G401.6 (cell line): ENCODE results near the gene SPTLC3.

Experiments used
- FAIRE-seq: peaks from 2 replicates; lab custom pipeline; 2012; peaks lifted over from hg19 to GRCh38; lab: Jason Lieb, UNC

The SPTLC3 gene

GRCh38 chr20:12984863-12985262, 23.9 kb upstream of the SPTLC3 start:
- FAIRE-seq = no peak

DNA sequence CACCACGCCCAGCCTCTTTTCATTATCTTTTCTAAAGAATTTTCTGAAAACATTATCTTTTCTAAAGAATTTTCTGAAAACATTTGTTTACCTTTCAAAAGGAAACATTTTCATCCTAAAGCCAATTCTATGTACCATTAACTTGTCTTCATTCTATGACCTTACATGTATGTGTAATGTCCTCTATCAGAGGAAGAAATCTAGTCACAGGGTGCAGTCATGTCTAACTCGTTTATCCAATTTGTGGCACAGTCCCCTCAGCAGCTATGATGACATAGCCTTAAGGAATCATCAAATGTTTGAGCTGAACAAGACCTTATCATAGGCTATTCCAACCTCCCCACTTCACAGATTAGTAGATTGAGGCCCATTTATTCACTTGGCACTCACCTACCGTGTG, 21.5 kb upstream of the SPTLC3 start:
- FAIRE-seq = no peak

DNA sequence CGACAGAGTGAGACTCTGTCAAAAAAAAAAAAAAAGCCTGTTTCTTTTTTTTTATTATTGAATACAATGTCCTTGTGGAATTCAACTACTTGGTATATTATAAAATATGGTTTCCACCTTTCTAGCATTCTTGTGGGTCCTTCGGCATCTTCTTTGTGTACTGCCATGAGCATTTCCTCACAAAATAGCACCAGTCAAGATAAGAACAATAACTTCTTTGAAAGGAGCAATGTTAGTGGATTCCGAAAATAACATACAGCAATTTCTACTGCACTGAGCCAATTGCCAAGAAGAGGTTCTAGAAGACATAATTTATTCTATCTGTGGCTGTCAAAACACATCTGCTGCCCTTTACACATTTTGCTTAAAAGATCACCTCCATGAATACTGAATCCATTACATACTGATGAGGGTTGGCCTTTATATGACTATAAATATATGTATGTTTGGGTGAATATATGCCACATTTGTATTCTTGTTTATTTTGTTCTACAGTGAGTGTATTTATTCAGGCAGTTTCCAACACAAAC, 19.1 kb upstream of the SPTLC3 start:
- FAIRE-seq = no peak

GRCh38 chr20:12997128-12997655, 11.6 kb upstream of the SPTLC3 start:
- no peak for FAIRE-seq

DNA sequence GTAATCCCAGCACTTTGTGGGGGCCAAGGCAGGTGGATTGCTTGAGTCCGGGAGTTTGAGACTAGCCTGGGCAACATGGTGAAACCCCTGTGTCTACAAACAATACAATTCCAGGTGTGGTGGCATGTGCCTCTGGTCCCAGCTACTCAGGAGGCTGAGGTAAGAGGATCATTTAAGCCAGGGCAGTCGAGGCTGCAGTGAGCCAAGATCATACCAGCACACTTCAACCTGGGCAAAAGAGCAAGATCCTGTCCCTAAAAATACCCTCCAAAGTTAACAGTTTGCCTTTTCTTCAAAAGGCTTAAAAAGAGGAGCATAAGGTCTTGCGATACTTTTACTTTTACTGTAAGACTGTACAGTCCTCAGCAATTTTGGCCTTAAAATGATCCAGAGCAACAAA, 10.7 kb upstream of the SPTLC3 start:
- no peak for FAIRE-seq

DNA sequence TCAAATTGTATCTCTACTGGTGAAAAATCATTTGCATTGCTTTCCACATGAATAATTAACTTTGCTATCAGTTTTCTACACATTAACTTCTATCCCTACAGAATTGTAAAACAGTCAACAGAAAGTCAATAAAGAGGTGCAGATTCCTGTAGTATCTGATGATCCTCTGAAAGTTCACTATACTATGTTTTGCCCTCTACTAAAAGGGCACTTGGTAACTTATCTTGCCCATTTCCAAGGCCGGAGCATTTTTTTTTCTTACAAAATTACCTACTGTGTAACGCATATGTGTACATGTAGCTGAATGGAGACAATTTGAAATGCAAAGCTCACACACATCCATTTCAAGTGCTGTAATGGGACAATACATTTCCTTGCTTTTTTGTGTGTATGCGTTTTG, 9.6 kb upstream of the SPTLC3 start:
- FAIRE-seq = no peak

DNA sequence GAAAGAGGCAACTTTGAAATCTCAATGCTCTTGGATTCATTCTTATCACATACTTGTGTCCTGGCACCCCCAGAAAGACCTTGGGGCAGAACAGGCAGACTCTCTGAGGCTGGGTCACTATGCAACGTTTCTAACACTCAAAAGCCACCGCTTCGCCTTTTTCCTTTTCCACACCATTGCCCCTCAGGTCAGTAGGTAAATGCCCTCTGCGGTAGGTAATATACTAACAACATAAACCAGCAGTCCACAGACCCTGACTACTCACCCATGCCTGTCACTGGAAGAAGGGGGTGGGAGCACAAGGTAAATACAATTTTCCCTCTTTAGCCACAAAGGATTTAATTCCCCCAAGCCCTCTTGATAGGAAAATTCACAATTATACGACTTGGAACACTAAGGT, 6.5 kb upstream of the SPTLC3 start:
- FAIRE-seq = no peak

DNA sequence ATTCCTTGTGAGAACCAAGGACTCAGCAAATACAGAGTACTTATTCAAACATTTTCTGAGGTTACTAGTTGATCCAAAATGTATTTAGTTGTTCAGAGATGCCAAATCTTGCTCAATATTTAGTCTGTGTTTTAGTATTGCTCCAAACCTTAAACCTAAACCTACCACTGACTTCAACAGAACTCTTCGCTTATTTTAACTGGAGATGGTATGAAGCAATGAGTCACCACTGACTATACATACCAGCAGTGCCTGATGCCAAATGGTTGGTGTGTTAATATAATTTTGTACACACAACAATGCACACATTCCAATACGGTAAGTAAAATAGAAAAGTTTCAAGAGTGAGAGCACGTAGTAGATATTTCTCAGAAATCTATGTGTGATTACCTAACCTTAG, 1.9 kb upstream of the SPTLC3 start:
- FAIRE-seq = no peak

DNA sequence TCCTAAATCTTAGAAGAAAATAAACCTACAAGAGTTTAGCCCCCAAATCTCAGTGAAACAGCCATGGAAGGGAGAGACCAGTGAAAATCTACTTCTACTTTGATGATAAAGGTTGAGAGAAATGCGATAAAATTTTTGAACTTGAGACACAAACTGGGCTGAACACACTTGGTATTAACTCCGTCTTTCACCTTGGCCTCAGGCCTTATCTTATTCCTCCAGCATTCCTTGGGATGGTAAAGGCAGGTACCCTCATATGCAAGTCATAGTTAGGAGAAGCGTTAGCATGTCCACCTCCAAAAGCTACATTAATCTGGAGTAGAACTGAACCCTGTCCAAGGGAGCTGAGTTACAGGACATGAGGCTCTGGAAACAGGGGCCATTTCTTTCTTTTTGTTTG, 1.2 kb upstream of the SPTLC3 start:
- no peak for FAIRE-seq

GRCh38 chr20:13009682-13010406, 1.1 kb downstream of the SPTLC3 start:
- no peak for FAIRE-seq

DNA sequence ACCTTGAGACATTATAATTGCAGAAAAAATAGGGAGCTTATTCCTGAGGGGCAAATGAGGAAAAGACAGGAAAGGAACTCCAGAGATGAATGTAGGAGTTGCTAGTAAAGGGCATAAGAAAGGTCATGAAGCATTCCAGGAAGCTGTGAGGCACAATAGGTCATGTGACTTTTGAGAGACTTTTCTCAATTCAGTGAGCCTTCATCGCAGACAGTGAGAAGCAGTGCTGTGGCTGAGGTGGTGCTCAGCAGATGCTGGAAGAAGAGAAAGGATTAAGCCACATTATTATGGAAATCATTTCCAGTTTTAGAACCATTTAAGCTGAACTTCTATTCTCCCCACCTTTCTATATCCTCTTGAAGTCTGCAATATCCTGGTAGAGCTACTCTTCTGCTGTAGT, 4.1 kb downstream of the SPTLC3 start:
- FAIRE-seq = no peak

GRCh38 chr20:13013411-13013810, 4.6 kb downstream of the SPTLC3 start:
- FAIRE-seq = no peak

DNA sequence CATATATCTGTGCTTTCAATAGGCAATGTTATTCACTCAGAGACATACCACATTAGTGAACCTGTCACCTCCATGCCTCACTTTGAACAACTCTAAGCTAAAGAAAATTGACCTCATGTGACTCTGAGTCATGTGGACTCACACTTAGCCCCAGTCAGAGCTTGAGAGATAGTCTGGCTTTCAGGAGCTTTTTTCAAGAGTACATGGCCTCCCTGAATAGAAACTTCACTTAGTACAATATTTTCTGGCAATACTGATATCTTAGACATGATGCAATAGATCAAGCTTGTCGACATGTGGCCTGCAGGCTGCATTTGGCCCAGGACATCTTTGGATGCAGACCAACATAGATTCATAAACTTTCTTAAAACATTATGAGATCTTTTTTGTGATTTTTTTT, 8.5 kb downstream of the SPTLC3 start:
- no peak for FAIRE-seq

GRCh38 chr20:13017883-13018535, 9.2 kb downstream of the SPTLC3 start:
- FAIRE-seq = no peak

DNA sequence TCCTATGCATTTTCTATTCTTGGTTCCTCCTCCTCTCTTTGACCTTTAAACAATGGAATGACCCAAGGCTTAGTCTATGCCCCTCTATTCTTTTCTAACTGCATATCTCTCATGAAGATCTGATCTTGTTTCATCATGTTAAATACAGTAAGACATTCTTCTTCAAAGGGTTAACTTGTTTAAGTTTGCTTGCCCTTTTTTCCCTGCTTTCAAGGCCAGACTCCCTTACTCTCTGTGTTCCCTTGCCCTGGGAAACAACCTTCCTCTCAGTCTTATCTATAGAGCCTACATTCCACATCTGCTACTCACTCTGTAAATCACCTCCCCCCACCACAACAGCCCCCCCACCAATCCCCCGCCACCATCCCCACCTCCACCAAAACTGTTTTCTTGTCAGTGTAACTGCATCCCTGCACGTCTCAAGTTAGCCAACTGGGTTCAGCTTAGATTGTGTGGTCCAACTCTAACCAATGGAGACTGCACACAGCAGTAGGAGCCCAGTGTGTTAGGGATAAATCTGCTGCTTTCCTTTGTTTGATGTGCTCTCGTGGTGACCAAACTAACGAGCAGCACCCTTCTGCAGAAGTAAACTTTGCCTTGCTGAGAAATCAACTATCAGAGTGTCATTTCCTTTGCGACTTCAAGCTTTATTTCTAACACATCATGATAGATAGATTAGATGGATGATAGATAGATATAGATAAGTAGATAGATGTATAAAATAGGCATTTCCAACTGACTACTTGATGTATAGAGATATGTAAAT, 12.6 kb downstream of the SPTLC3 start:
- FAIRE-seq = no peak

- no peak for FAIRE-seq
These were observed 13.8 kb downstream of the SPTLC3 start for GRCh38 chr20:13022401-13023155.

- FAIRE-seq = no peak
These were observed 15.8 kb downstream of the SPTLC3 start for GRCh38 chr20:13024596-13024995.

GRCh38 chr20:13025181-13025580, 16.4 kb downstream of the SPTLC3 start:
- FAIRE-seq = no peak

DNA sequence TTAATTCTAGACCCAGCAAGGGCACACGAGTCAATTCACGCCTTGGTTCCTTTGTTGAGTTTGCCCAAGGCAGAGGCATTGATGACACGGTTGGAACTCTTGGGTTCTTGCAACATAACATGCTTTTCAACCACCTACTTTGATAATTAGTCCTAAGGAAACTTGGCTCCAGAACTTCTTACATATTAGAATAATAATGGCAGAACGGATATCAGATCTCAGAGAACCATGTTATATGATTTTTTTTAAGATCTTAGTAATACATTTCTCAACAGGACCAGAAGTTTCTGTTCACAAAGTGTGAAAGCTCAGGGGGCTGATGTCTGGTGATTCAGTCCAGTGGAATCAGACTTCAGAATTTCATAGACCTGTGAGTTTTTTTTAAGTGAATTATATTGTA, 19.2 kb downstream of the SPTLC3 start:
- no peak for FAIRE-seq

DNA sequence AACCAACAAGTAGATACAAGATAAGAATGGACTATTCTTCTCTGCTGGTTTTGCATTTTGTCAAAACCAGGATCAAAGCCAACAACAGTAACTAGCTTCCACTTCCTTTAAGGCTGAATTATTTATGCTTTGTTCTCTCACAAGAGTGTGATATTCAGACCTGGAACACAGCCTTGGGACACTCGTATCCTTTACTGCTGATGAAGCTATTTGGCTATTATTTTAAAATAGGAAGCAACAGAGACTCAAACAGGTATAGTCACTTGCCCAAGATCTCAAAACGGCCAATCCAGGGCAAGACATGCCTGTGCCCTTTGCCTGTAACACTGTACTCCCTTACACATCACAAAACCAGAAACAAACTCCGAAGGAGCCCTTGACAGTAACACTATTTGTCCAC, 19.9 kb downstream of the SPTLC3 start:
- no peak for FAIRE-seq

GRCh38 chr20:13029687-13030375, 21.1 kb downstream of the SPTLC3 start:
- FAIRE-seq = no peak

DNA sequence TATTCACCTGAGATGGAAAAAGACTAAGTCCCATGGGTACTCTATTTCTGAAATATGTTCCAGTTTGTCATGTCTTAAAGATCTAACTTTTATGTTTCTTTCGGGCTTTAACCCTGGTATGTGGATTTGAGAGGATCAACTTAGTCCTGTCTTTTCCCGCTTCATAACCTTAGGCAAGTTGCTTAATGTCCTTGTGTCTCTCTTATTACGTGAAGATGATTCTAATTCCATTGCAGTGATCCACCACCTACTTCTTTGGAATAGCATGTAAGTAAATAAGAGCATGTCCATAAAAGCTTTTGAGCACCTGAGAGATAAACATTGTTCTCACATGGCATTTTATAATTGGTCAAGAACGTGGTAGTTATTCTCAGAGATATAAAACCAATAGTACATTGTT, 23.0 kb downstream of the SPTLC3 start:
- no peak for FAIRE-seq
